ENCODE results near the gene ADAMTS19. TPM values are rescaled to one million over a fixed set of nuclear protein-coding genes. Genes with fewer than 3 reads are reported as not detected.
A peak's percentile ranks its signal among the peaks of the same experiment; 100 is the strongest.

ADAMTS19 gene
- total RNA-seq, 1 donor from 2014 or later = 0.08 TPM

DNA sequence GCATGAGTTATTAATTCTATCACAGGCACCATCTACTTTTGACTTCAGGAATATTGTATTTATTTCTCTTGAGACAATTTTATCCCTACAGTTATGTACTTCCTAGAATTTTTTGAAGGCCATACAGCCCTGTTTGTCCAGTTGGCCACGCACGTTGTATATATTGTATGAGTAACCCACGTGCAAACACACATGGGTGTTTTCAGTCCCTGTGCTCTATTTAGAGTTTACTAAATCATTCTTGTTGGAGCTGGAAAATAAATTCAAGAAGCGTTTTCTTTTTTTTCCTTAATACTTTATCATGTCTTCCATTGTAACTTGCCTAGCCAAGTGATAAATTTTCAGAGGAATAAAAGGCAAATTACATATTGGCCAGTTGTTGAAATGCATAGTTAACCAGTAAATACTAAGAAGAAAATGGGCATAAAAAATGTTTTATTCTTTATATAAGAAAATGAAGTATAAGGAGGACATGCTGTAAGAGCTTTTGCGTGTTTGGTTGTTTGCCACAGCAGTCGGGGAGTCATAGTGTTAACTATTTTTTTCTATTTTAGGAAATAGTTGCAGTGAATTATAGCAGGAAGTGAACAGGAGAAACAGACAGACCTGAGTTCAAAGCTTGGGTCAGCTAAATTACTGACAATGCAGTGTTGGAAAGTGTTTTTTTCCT lies 201.4 kb downstream of the ADAMTS19 start:
- Mint-ChIP-seq H3K36me3 (ENCODE audit: unreplicated experiment) (no peaks in the 10 kb centered on the region), H3K4me1 (ENCODE audit: unreplicated experiment) (no peaks in the 10 kb centered on the region), H3K4me3 (ENCODE audit: unreplicated experiment) (no peak overlapping the region), H3K9me3 (ENCODE audit: unreplicated experiment) (no peaks in the 10 kb centered on the region), H3K27ac (ENCODE audit: unreplicated experiment) (no peak overlapping the region), H3K27me3 (ENCODE audit: unreplicated experiment) (no peaks in the 10 kb centered on the region)
- DNase-seq (ENCODE audit: extremely low spot score, unreplicated experiment) = no peak
- no peak for TF ChIP-seq CTCF (IDR thresholded peaks at IDR 0.05)

DNA sequence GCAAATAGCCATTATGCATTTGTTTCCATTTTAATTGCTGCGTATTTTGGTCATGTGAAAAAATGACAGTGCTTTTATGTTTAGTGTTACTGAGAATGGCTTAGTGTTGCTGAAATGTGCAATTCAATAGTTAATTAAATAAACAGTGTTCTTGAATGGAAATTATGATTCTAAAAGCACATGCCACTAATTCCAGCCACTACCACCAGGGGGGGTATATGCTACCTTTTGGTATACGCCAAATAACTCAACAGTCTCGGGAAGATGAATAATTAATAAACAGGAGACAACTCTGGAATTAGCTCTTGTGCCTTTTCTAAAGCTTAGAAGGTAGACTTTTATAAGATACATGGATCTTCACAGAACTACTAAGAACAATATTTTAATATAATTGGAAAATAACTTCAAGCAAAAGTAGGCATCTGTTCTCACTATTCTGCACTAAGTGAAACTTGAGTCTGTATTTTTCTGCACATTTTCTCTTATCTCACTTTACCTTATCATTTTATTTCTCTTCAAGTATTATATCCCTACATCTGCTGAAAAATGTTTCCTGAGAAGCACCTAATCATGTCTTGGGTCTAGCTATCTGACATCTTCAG lies 204.3 kb downstream of the ADAMTS19 start:
- DNase-seq (ENCODE audit: extremely low spot score, unreplicated experiment) = no peak
- no peak overlapping the region for H3K4me3 Mint-ChIP-seq (ENCODE audit: unreplicated experiment)
- H3K9me3 Mint-ChIP-seq (ENCODE audit: unreplicated experiment) = peaks cover 10% of the 10 kb centered on the region
- H3K36me3 Mint-ChIP-seq (ENCODE audit: unreplicated experiment) = peaks cover 2% of the 10 kb centered on the region
- no peaks in the 10 kb centered on the region for H3K4me1 Mint-ChIP-seq (ENCODE audit: unreplicated experiment)
- peak; percentile 69 for TF ChIP-seq CTCF (IDR thresholded peaks at IDR 0.05)
- no peak overlapping the region for H3K27ac Mint-ChIP-seq (ENCODE audit: unreplicated experiment)
- no peaks in the 10 kb centered on the region for H3K27me3 Mint-ChIP-seq (ENCODE audit: unreplicated experiment)

DNA sequence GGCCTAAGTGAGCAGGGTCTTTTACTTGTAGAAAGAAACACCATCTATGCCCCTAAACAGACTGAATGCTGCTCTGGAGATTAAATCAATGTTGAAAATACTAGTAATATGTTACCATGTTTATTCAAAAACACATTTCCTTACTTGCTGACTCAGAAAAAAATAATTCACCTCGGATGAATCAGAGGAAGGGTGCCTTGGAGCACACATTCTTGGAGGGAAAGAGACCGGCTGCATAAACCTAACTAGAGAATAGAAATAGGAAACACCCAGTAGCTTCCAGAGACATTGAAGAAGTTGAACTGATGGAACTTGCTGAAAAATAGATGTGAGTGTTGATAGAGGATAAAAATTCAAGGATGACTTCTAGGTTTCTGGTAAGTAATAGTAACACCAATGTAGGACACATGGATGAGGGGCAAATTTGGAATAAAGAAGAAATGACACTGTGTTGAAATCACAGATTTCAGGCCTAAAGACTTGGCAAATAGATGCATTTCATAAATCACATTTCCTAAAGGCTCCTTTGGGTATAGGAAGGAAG lies 210.9 kb downstream of the ADAMTS19 start:
- peaks cover 23% of the 10 kb centered on the region for H3K9me3 Mint-ChIP-seq (ENCODE audit: unreplicated experiment)
- TF ChIP-seq CTCF (IDR thresholded peaks at IDR 0.05) = no peak
- DNase-seq (ENCODE audit: extremely low spot score, unreplicated experiment) = no peak
- no peak overlapping the region for H3K4me3 Mint-ChIP-seq (ENCODE audit: unreplicated experiment)
- H3K27ac Mint-ChIP-seq (ENCODE audit: unreplicated experiment) = peak overlapping the region; percentile 39
- H3K4me1 Mint-ChIP-seq (ENCODE audit: unreplicated experiment) = peaks cover 12% of the 10 kb centered on the region
- no peaks in the 10 kb centered on the region for H3K27me3 Mint-ChIP-seq (ENCODE audit: unreplicated experiment)
- peaks cover 2% of the 10 kb centered on the region for H3K36me3 Mint-ChIP-seq (ENCODE audit: unreplicated experiment)

DNA sequence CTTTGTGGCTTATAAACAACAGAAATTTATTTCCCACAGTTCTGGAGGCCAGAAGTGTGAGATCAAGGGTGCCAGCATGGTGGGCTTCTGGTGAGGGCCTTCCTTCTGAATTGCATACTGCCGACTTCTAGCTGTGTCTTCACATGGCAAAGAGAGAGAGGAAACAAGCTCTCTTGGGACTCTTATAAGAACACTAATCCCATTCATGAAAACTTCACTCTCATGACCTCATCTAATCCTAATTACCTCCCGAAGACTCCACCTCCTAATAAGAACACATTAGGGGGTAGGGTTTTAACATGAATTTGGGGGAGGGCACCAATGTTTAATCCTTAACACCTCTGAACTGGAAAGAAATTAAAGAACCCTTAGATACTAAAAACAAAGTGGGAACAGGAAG lies 211.9 kb downstream of the ADAMTS19 start:
- DNase-seq (ENCODE audit: extremely low spot score, unreplicated experiment) = no peak
- H3K9me3 Mint-ChIP-seq (ENCODE audit: unreplicated experiment) = peaks cover 23% of the 10 kb centered on the region
- peaks cover 2% of the 10 kb centered on the region for H3K36me3 Mint-ChIP-seq (ENCODE audit: unreplicated experiment)
- H3K4me1 Mint-ChIP-seq (ENCODE audit: unreplicated experiment) = peaks cover 12% of the 10 kb centered on the region
- no peak overlapping the region for H3K4me3 Mint-ChIP-seq (ENCODE audit: unreplicated experiment)
- H3K27ac Mint-ChIP-seq (ENCODE audit: unreplicated experiment) = no peak overlapping the region
- TF ChIP-seq CTCF (IDR thresholded peaks at IDR 0.05) = no peak
- no peaks in the 10 kb centered on the region for H3K27me3 Mint-ChIP-seq (ENCODE audit: unreplicated experiment)

DNA sequence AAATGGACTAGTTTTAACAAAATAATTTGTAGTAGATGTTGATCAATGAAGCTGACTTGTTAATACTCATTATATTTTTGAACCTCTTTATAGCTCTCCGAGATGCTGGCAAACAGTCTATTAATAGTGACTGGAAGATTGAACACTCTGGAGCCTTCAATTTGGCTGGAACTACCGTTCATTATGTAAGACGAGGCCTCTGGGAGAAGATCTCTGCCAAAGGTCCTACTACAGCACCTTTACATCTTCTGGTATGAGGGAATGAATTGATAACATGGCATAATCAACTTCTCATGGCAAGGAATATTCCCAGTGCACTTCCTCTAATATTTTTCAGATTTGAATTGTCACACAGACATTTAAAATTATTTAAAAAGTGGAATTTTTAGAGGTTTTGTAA lies 219.6 kb downstream of the ADAMTS19 start:
- no peak overlapping the region for H3K27ac Mint-ChIP-seq (ENCODE audit: unreplicated experiment)
- no peaks in the 10 kb centered on the region for H3K27me3 Mint-ChIP-seq (ENCODE audit: unreplicated experiment)
- H3K9me3 Mint-ChIP-seq (ENCODE audit: unreplicated experiment) = no peaks in the 10 kb centered on the region
- no peak for TF ChIP-seq CTCF (IDR thresholded peaks at IDR 0.05)
- H3K36me3 Mint-ChIP-seq (ENCODE audit: unreplicated experiment) = no peaks in the 10 kb centered on the region
- no peak for DNase-seq (ENCODE audit: extremely low spot score, unreplicated experiment)
- H3K4me1 Mint-ChIP-seq (ENCODE audit: unreplicated experiment) = peaks cover 1% of the 10 kb centered on the region
- H3K4me3 Mint-ChIP-seq (ENCODE audit: unreplicated experiment) = no peak overlapping the region
